Astrocyte (in vitro differentiated cells and primary cell): ENCODE results near the gene ABCC4. TPM values are rescaled to one million over a fixed set of nuclear protein-coding genes. Genes with fewer than 3 reads are reported as not detected.

Experiments
- DNase-seq: peaks from one replicate; pipeline ENCODE4 v3.0.0-alpha.2; 2010; ENCODE audit warnings: low read depth
- FAIRE-seq: peaks from 2 replicates; lab custom pipeline; 2011; peaks lifted over from hg19 to GRCh38; lab: Jason Lieb, UNC
- H2AFZ ChIP-seq: 2 replicates; pipeline ENCODE4 v1.6.0; 2012; ENCODE audit warnings: low read depth, low read length, inconsistent platforms
- H3K27ac ChIP-seq: 2 replicates; pipeline ENCODE4 v1.5.1; 2011; ENCODE audit warnings: low read depth, low read length, inconsistent platforms
- H3K27me3 ChIP-seq: 2 replicates; pipeline ENCODE4 v1.6.0; 2011; ENCODE audit warnings: low read length, inconsistent platforms; ENCODE audit not compliant: insufficient read depth
- H3K36me3 ChIP-seq: 2 replicates; pipeline ENCODE4 v1.5.1; 2011; ENCODE audit warnings: low read length, inconsistent platforms; ENCODE audit not compliant: insufficient read depth
- H3K4me1 ChIP-seq: 2 replicates; pipeline ENCODE4 v1.5.1; 2011; ENCODE audit warnings: low read length, inconsistent platforms; ENCODE audit not compliant: insufficient read depth
- H3K4me2 ChIP-seq: 2 replicates; pipeline ENCODE4 v1.6.0; 2012; ENCODE audit warnings: low read length, inconsistent platforms
- H3K4me3 ChIP-seq: 2 replicates; pipeline ENCODE4 v1.5.1; 2011; ENCODE audit warnings: low read depth, mild to moderate bottlenecking, low read length, inconsistent platforms; ENCODE audit not compliant: insufficient read depth
- H3K79me2 ChIP-seq: 2 replicates; pipeline ENCODE4 v1.6.0; 2012; ENCODE audit warnings: mild to moderate bottlenecking, low read length, inconsistent platforms; ENCODE audit not compliant: insufficient read depth
- H3K9ac ChIP-seq: 2 replicates; pipeline ENCODE4 v1.6.0; 2012; ENCODE audit warnings: mild to moderate bottlenecking, low read length, inconsistent platforms
- H3K9me3 ChIP-seq: 2 replicates; pipeline ENCODE4 v1.5.1; 2012; ENCODE audit warnings: low read depth, mild to moderate bottlenecking, low read length, inconsistent platforms; ENCODE audit not compliant: insufficient read depth
- H4K20me1 ChIP-seq: 2 replicates; pipeline ENCODE4 v1.6.0; 2012; ENCODE audit warnings: low read length, inconsistent platforms; ENCODE audit not compliant: insufficient read depth
- H3K27ac Mint-ChIP-seq: one replicate; pipeline ENCODE4 v1.8.0; 2021; ENCODE audit warnings: mild to moderate bottlenecking, mixed read lengths; ENCODE audit not compliant: unreplicated experiment
- H3K27me3 Mint-ChIP-seq: one replicate; pipeline ENCODE4 v1.8.0; 2021; ENCODE audit warnings: low read depth, mixed read lengths; ENCODE audit not compliant: unreplicated experiment
- H3K36me3 Mint-ChIP-seq: one replicate; pipeline ENCODE4 v1.8.0; 2021; ENCODE audit warnings: low read depth, mixed read lengths; ENCODE audit not compliant: unreplicated experiment
- H3K4me1 Mint-ChIP-seq: one replicate; pipeline ENCODE4 v1.8.0; 2021; ENCODE audit warnings: low read depth, mixed read lengths; ENCODE audit not compliant: unreplicated experiment
- H3K4me3 Mint-ChIP-seq: one replicate; pipeline ENCODE4 v1.8.0; 2021; ENCODE audit warnings: mild to moderate bottlenecking, moderate library complexity, mixed read lengths; ENCODE audit not compliant: unreplicated experiment
- H3K9me3 Mint-ChIP-seq: one replicate; pipeline ENCODE4 v1.8.0; 2021; ENCODE audit warnings: mild to moderate bottlenecking, mixed read lengths; ENCODE audit not compliant: unreplicated experiment
- EZH2 ChIP-seq: IDR thresholded peaks from 2 replicates; pipeline ENCODE4 v1.6.1; 2012; ENCODE audit warnings: mild to moderate bottlenecking, low read length, inconsistent platforms; ENCODE audit not compliant: insufficient read depth
- total RNA-seq: library from RNA; stranded (reverse); gene quantifications from 2 replicates; pipeline ENCODE4 v1.2.1, GENCODE V29; 2021
- TF ChIP-seq, protein P1 (sequence below): IDR thresholded peaks from 2 replicates; pipeline ENCODE4 v1.5.1; 2011; ENCODE audit warnings: low read depth, mild to moderate bottlenecking, inconsistent platforms, low read length, moderate library complexity; ENCODE audit not compliant: insufficient read depth

Gene ABCC4
- total RNA-seq, 1 donor from 2014 or later: 15.6 TPM

DNA sequence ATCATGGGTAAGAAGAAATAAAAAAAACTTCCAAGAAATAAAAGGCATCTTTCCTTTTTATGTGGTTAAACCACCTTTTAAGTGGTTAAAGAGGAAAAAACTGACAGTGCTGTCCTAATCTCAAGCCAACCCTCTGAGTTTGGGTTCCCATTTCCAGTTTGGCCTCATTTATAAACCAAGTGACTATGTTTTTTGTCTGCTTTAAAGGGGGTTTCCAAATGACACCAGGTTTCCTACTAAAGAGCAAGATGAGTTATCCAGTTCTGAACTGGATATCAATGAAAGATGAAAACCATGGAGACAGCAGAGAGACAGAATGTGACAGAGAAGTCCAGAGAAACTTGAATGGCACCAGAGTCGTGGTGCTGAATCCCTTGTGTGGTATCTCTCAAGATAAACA, 251.5 kb downstream of the ABCC4 start:
- Mint-ChIP-seq H3K36me3 (no peaks in the 10 kb centered on the region), H3K4me3 (no peak overlapping the region)

DNA sequence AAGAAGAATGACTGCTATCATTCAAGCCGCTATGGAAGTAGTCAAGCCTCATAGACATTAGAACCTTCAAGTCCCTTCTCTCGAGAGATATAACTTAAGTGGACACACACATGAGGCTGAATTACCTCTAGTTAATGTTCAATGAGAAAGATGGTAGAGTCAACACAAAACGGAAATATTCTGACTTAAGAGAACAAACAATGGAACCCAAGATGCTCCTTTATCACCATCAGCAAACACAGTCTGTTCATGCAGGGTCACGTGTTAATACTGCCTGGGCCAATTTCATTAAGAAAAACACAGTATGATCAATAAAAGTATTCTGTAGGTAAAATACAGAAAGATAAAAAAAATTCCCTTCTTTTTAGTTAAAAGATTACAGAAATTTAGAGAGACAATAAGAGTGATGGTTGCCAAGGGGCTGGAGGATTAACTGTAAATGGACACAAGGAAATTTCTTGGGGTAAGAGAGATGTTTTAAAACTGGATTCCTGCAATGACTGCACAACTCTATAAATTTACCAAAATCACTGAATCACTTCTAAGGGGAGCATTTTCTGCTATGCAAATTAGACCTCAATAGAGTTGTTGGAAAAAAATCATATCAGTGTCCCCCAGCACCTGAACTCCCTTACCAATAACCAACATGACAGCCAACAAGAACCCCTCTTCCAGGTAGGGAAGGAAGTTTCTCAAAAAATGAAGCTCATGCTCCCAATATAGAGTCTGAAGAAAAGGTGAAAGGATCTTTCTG, 256.6 kb downstream of the ABCC4 start:
- no peaks in the 10 kb centered on the region for H3K36me3 ChIP-seq
- no peaks in the 10 kb centered on the region for H3K27me3 Mint-ChIP-seq
- TF ChIP-seq EZH2: no peak
- TF ChIP-seq, protein P1, sequence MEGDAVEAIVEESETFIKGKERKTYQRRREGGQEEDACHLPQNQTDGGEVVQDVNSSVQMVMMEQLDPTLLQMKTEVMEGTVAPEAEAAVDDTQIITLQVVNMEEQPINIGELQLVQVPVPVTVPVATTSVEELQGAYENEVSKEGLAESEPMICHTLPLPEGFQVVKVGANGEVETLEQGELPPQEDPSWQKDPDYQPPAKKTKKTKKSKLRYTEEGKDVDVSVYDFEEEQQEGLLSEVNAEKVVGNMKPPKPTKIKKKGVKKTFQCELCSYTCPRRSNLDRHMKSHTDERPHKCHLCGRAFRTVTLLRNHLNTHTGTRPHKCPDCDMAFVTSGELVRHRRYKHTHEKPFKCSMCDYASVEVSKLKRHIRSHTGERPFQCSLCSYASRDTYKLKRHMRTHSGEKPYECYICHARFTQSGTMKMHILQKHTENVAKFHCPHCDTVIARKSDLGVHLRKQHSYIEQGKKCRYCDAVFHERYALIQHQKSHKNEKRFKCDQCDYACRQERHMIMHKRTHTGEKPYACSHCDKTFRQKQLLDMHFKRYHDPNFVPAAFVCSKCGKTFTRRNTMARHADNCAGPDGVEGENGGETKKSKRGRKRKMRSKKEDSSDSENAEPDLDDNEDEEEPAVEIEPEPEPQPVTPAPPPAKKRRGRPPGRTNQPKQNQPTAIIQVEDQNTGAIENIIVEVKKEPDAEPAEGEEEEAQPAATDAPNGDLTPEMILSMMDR: no peak
- no peaks in the 10 kb centered on the region for H3K4me1 ChIP-seq
- H3K9me3 ChIP-seq: no peaks in the 10 kb centered on the region
- no peak overlapping the region for H3K4me3 ChIP-seq
- H3K4me3 Mint-ChIP-seq: no peak overlapping the region
- peaks cover 7% of the 10 kb centered on the region for H3K36me3 Mint-ChIP-seq
- DNase-seq: no peak
- H3K4me1 Mint-ChIP-seq: no peaks in the 10 kb centered on the region
- no peaks in the 10 kb centered on the region for H3K9me3 Mint-ChIP-seq
- H3K27ac Mint-ChIP-seq: no peak overlapping the region
- H3K79me2 ChIP-seq: no peaks in the 10 kb centered on the region
- no peak overlapping the region for H3K4me2 ChIP-seq
- FAIRE-seq: no peak
- H3K27ac ChIP-seq: no peak overlapping the region
- no peak overlapping the region for H3K9ac ChIP-seq
- no peak overlapping the region for H2AFZ ChIP-seq
- no peaks in the 10 kb centered on the region for H4K20me1 ChIP-seq
- H3K27me3 ChIP-seq: no peaks in the 10 kb centered on the region

More for the DNA sequence above, 251.5 kb downstream of the ABCC4 start:
- no peak overlapping the region for H3K27ac Mint-ChIP-seq
- Histone ChIP-seq H3K36me3 (no peaks in the 10 kb centered on the region), H4K20me1 (no peaks in the 10 kb centered on the region), H3K9ac (no peak overlapping the region), H3K27ac (no peak overlapping the region), H3K4me1 (no peaks in the 10 kb centered on the region), H3K27me3 (no peaks in the 10 kb centered on the region), H3K4me3 (no peak overlapping the region), H3K4me2 (no peak overlapping the region), H3K79me2 (no peaks in the 10 kb centered on the region), H3K9me3 (no peaks in the 10 kb centered on the region), H2AFZ (no peak overlapping the region)
- DNase-seq: no peak
- no peaks in the 10 kb centered on the region for H3K4me1 Mint-ChIP-seq
- TF ChIP-seq, protein P1: no peak
- TF ChIP-seq EZH2: no peak
- no peaks in the 10 kb centered on the region for H3K27me3 Mint-ChIP-seq
- H3K9me3 Mint-ChIP-seq: no peaks in the 10 kb centered on the region
- FAIRE-seq: no peak

DNA sequence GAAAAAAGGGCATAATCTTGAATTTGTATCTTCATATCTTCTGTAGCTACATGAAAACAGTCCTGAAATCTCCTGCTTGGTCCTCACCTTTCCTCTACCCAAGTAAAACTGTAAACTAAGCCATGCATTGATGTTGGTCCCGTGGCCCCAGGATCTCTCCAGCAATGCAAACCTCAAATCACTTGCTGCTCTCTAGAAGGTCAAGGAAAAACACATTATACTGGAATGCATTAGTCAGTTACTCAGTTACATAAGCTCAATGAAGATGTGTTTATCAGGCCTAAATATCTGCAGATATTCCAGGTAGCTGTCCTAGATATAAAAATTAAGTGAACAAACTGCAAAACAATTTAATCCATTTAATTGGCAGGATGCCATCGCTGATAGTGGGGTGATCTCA, 261.8 kb downstream of the ABCC4 start:
- Histone ChIP-seq H3K27me3 (no peaks in the 10 kb centered on the region), H3K9ac (no peak overlapping the region), H3K27ac (no peak overlapping the region), H3K4me3 (no peak overlapping the region), H2AFZ (no peak overlapping the region), H3K4me1 (no peaks in the 10 kb centered on the region), H3K9me3 (no peaks in the 10 kb centered on the region), H4K20me1 (no peaks in the 10 kb centered on the region), H3K4me2 (no peak overlapping the region), H3K79me2 (no peaks in the 10 kb centered on the region), H3K36me3 (no peaks in the 10 kb centered on the region)
- no peak overlapping the region for H3K4me3 Mint-ChIP-seq
- TF ChIP-seq, protein P1: no peak
- no peak for TF ChIP-seq EZH2
- H3K27me3 Mint-ChIP-seq: no peaks in the 10 kb centered on the region
- H3K36me3 Mint-ChIP-seq: peaks cover 7% of the 10 kb centered on the region
- no peaks in the 10 kb centered on the region for H3K4me1 Mint-ChIP-seq
- FAIRE-seq (peak; percentile 29), DNase-seq (peak; percentile 29)
- no peaks in the 10 kb centered on the region for H3K9me3 Mint-ChIP-seq
- H3K27ac Mint-ChIP-seq: no peak overlapping the region
